HepG2 (cell line): ENCODE data around the gene SLC29A1. TPM values are rescaled to one million over a fixed set of nuclear protein-coding genes. Genes with fewer than 3 reads are reported as not detected.

ENCODE experiments used
- ATAC-seq: fragments of 200-7000 bp; cut with Tn5 transposase; 3 replicates; pipeline ENCODE4 v1.9.1; 2020; ENCODE audit warnings: mild to moderate bottlenecking, moderate library complexity
- BruUV-seq: library from RNA; stranded (reverse); fragments of 400-500 nt; replicated peaks from 2 replicates; lab custom pipeline; 2021; lab: Mats Ljungman, UMichigan
- CTCF ChIA-PET: fragments of 300-600 bp; formaldehyde crosslinking; extraction: SDS; loops from one replicate; lab custom pipeline; 2021; ENCODE audit warnings: low total read pairs, inconsistent platforms, low intra/inter-chr PET ratio; lab: Yijun Ruan, JAX
- POLR2A ChIA-PET: fragments of 350-600 bp; sonication (Branson Sonifier 250); formaldehyde crosslinking; loops from one replicate; lab custom pipeline; 2020; ENCODE audit warnings: antibody characterized with exemption, inconsistent platforms; lab: Yijun Ruan, JAX
- DNase-seq: peaks from one replicate; pipeline ENCODE4 v3.0.0-alpha.2; 2015; ENCODE audit warnings: low spot score
- FAIRE-seq: peaks from 3 replicates; lab custom pipeline; 2011; peaks lifted over from hg19 to GRCh38; lab: Jason Lieb, UNC
- H2AFZ ChIP-seq: one replicate; pipeline ENCODE4 v1.6.1; 2011; ENCODE audit warnings: low read length, inconsistent platforms
- H3K27ac ChIP-seq: fragments of 300-600 bp; 3 replicates; pipeline ENCODE4 v1.8.0; 2011; ENCODE audit warnings: mixed run types, mild to moderate bottlenecking, mixed read lengths, low read length, inconsistent platforms; ENCODE audit not compliant: insufficient read depth; ENCODE audit errors: extremely low read length
- H3K27me3 ChIP-seq, 2 experiments: fragments of 200-600 bp in 1 of 2; 2 replicates in 1 of 2; 3 replicates in 1 of 2; pipeline versions ENCODE4 v1.6.0 to v1.8.0; 2011; ENCODE audit warnings: low read length in 2 of 2, mild to moderate bottlenecking in 2 of 2, moderate library complexity in 2 of 2, inconsistent platforms in 1 of 2; ENCODE audit not compliant: insufficient read depth in 2 of 2, control insufficient read depth in 1 of 2
- H3K36me3 ChIP-seq, 2 experiments: fragments of 200-600 bp in 1 of 2; replicated peaks in 1 of 2; 2 replicates in 1 of 2; 3 replicates in 1 of 2; pipeline versions ENCODE4 v1.5.1 to v1.8.0; 2011; ENCODE audit warnings: low read length in 2 of 2, inconsistent platforms in 1 of 2; ENCODE audit not compliant: insufficient read depth in 2 of 2, control insufficient read depth in 1 of 2
- H3K4me1 ChIP-seq: 2 replicates; pipeline ENCODE4 v1.5.1; 2012; ENCODE audit warnings: low read length, inconsistent platforms; ENCODE audit not compliant: insufficient read depth
- H3K4me2 ChIP-seq: 2 replicates; pipeline ENCODE4 v1.6.0; 2011; ENCODE audit warnings: low read depth, low read length, inconsistent platforms
- H3K4me3 ChIP-seq, 3 experiments: fragments of 200-600 bp in 1 of 3; sonication (generic), shearing (Covaris generic) in 1 of 3; replicated peaks in 1 of 3; 2 replicates each; pipeline ENCODE4 v1.5.1; 2011 to 2016; ENCODE audit warnings: low read length in 3 of 3, inconsistent platforms in 2 of 3, low read depth in 2 of 3, mild to moderate bottlenecking in 2 of 3, control low read depth in 1 of 3, mixed read lengths in 1 of 3; ENCODE audit not compliant: insufficient read depth in 1 of 3
- H3K79me2 ChIP-seq: one replicate; pipeline ENCODE4 v1.6.1; 2011; ENCODE audit warnings: low read length, inconsistent platforms; ENCODE audit not compliant: insufficient read depth
- H3K9ac ChIP-seq: 2 replicates; pipeline ENCODE4 v1.6.0; 2011; ENCODE audit warnings: mild to moderate bottlenecking, low read depth, low read length, inconsistent platforms; ENCODE audit not compliant: insufficient read depth
- H3K9me3 ChIP-seq: 2 replicates; pipeline ENCODE4 v1.5.1; 2012; ENCODE audit warnings: mild to moderate bottlenecking, low read length
- H4K20me1 ChIP-seq: 2 replicates; pipeline ENCODE4 v1.6.0; 2011; ENCODE audit warnings: inconsistent platforms, mild to moderate bottlenecking, low read length, moderate library complexity; ENCODE audit not compliant: insufficient read depth
- GZF1 ChIP-seq: sonication (generic); formaldehyde crosslinking; IDR thresholded peaks from 2 replicates; pipeline ENCODE4 v1.5.1; 2020; ENCODE audit warnings: mild to moderate bottlenecking, missing genetic modification reagents
- KAT2B ChIP-seq: fragments of 150-350 bp; IDR thresholded peaks from 2 replicates; pipeline ENCODE4 v1.6.1; 2014; ENCODE audit warnings: low read depth, low read length, borderline replicate concordance
- MZF1 ChIP-seq: sonication (generic); formaldehyde crosslinking; IDR thresholded peaks from 2 replicates; pipeline ENCODE4 v1.8.1; 2023; ENCODE audit warnings: mild to moderate bottlenecking, missing genetic modification reagents, borderline replicate concordance
- ZNF10 ChIP-seq: sonication (generic); formaldehyde crosslinking; IDR thresholded peaks from 2 replicates; pipeline ENCODE4 v1.4.0; 2020; ENCODE audit warnings: mild to moderate bottlenecking, low read depth, missing genetic modification reagents, borderline replicate concordance
- ZNF292 ChIP-seq: sonication (generic); formaldehyde crosslinking; IDR thresholded peaks from 2 replicates; pipeline ENCODE4 v1.8.1; 2022; ENCODE audit warnings: mild to moderate bottlenecking, low read depth, missing genetic modification reagents, borderline replicate concordance
- ZNF317 ChIP-seq: sonication (generic); formaldehyde crosslinking; IDR thresholded peaks from 2 replicates; pipeline ENCODE4 v1.5.0; 2020; ENCODE audit warnings: mild to moderate bottlenecking, missing genetic modification reagents
- ZNF674 ChIP-seq: sonication (generic); formaldehyde crosslinking; IDR thresholded peaks from 2 replicates; pipeline ENCODE4 v1.5.0; 2020; ENCODE audit warnings: low read depth, mild to moderate bottlenecking, missing genetic modification reagents
- ZNF7 ChIP-seq: IDR thresholded peaks from 2 replicates; pipeline ENCODE4 v1.6.1; 2016; ENCODE audit warnings: missing biosample characterization, missing genetic modification reagents
- ZNF737 ChIP-seq: sonication (generic); formaldehyde crosslinking; IDR thresholded peaks from 2 replicates; pipeline ENCODE4 v1.5.0; 2020; ENCODE audit warnings: missing genetic modification reagents, mild to moderate bottlenecking, borderline replicate concordance
- WGBS: methylation state at CpG from one replicate; pipeline ENCODE4 v1.1.6; 2017; ENCODE audit warnings: low lambda C conversion rate; 5-methylcytosine and 5-hydroxymethylcytosine counted together
- in situ Hi-C: cut with HindIII; loops from 2 replicates; pipeline ENCODE4 v1.10.0; 2017; ENCODE audit warnings: low pct_unique_long_range_greater_than_20kb; ENCODE audit not compliant: extremely low pct_ligation_motif_present
- intact Hi-C: fragments of 100-400 bp; cut with micrococcal nuclease; formaldehyde crosslinking; loops from one replicate; pipeline ENCODE4 v1.10.0; 2022; ENCODE audit not compliant: unreplicated experiment
- polyA plus RNA-seq, 8 experiments: library from polyadenylated mRNA; depleted of rRNA in 3 of 8; stranded (reverse) in 7 of 8; unstranded in 1 of 8; fragments of >200 nt; fragmentation: Illumina TruSeq in 4 of 8; extraction: Trizol in 4 of 8; gene quantifications; 2 replicates each; pipeline versions ENCODE4 v1.2.1 to v1.2.3, GENCODE V29; 2011 to 2016; ENCODE audit warnings: low read depth in 4 of 8, missing spikeins in 1 of 8, mixed read lengths in 1 of 8; ENCODE audit not compliant: insufficient read depth in 1 of 8
- total RNA-seq, 5 experiments: library from RNA; depleted of rRNA; stranded (reverse); fragments of >200 nt; fragmentation: Illumina TruSeq; extraction: Trizol; gene quantifications; 2 replicates each; pipeline ENCODE4 v1.2.3, GENCODE V29; 2016; ENCODE audit warnings: low read depth in 1 of 5
- TF ChIP-seq, protein P1 (sequence below): sonication (generic); formaldehyde crosslinking; IDR thresholded peaks from 2 replicates; pipeline ENCODE4 v1.5.0; 2020; ENCODE audit warnings: mild to moderate bottlenecking, missing genetic modification reagents
- TF ChIP-seq, protein P2 (sequence below): sonication (generic); formaldehyde crosslinking; IDR thresholded peaks from 2 replicates; pipeline ENCODE4 v1.4.0; 2020; ENCODE audit warnings: missing genetic modification reagents, mild to moderate bottlenecking, borderline replicate concordance
- TF ChIP-seq, protein P3 (sequence below): sonication (generic); formaldehyde crosslinking; IDR thresholded peaks from 2 replicates; pipeline ENCODE4 v1.4.0; 2020; ENCODE audit warnings: missing genetic modification reagents

The SLC29A1 gene
- total and polyA plus RNA-seq, 2 of the 13 experiments (the other 11 are each of a cell fraction or from before 2014, with no cell fraction given): 43.2 to 106 TPM

DNA sequence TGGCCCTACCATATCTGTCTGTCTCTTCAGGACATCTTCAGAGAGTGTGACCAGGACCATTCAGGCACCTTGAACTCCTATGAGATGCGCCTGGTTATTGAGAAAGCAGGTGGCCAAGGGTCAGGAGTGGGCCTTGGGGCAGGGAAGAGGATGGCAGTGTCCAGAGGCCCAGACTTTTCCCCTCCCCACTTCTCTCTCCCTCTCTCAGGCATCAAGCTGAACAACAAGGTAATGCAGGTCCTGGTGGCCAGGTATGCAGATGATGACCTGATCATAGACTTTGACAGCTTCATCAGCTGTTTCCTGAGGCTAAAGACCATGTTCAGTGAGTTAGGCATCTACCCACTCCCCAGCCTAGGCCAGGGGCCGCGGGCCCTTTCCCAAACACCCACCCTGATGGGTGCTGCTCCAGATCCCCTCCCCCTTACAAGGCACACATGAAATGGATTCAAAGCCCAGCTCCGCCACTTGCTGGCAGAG is 40.4 kb upstream of the SLC29A1 start:
- no peak overlapping the region for H3K4me2 ChIP-seq
- no TSS peak for BruUV-seq
- H3K4me1 ChIP-seq: peaks cover 63% of the 10 kb centered on the region
- no peaks in the 10 kb centered on the region for H4K20me1 ChIP-seq
- no peak for FAIRE-seq
- H3K4me3 ChIP-seq: no peak overlapping the region
- TF ChIP-seq GZF1 (CRISPR knock-in tag): no peak
- TF ChIP-seq ZNF317 (CRISPR knock-in tag): no peak
- TF ChIP-seq ZNF7: no peak
- TF ChIP-seq, protein P1, sequence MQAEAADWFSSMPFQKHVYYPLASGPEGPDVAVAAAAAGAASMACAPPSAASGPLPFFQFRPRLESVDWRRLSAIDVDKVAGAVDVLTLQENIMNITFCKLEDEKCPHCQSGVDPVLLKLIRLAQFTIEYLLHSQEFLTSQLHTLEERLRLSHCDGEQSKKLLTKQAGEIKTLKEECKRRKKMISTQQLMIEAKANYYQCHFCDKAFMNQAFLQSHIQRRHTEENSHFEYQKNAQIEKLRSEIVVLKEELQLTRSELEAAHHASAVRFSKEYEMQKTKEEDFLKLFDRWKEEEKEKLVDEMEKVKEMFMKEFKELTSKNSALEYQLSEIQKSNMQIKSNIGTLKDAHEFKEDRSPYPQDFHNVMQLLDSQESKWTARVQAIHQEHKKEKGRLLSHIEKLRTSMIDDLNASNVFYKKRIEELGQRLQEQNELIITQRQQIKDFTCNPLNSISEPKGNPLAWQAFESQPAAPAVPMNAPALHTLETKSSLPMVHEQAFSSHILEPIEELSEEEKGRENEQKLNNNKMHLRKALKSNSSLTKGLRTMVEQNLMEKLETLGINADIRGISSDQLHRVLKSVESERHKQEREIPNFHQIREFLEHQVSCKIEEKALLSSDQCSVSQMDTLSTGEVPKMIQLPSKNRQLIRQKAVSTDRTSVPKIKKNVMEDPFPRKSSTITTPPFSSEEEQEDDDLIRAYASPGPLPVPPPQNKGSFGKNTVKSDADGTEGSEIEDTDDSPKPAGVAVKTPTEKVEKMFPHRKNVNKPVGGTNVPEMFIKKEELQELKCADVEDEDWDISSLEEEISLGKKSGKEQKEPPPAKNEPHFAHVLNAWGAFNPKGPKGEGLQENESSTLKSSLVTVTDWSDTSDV (CRISPR knock-in tag): no peak
- TF ChIP-seq, protein P2, sequence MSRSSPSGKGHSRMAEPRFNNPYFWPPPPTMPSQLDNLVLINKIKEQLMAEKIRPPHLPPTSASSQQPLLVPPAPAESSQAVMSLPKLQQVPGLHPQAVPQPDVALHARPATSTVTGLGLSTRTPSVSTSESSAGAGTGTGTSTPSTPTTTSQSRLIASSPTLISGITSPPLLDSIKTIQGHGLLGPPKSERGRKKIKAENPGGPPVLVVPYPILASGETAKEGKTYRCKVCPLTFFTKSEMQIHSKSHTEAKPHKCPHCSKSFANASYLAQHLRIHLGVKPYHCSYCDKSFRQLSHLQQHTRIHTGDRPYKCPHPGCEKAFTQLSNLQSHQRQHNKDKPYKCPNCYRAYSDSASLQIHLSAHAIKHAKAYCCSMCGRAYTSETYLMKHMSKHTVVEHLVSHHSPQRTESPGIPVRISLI (CRISPR knock-in tag): no peak
- TF ChIP-seq MZF1 (CRISPR knock-in tag): no peak
- TF ChIP-seq ZNF10 (CRISPR knock-in tag): no peak
- no peak for TF ChIP-seq ZNF292 (CRISPR knock-in tag)
- TF ChIP-seq KAT2B: no peak
- TF ChIP-seq, protein P3, sequence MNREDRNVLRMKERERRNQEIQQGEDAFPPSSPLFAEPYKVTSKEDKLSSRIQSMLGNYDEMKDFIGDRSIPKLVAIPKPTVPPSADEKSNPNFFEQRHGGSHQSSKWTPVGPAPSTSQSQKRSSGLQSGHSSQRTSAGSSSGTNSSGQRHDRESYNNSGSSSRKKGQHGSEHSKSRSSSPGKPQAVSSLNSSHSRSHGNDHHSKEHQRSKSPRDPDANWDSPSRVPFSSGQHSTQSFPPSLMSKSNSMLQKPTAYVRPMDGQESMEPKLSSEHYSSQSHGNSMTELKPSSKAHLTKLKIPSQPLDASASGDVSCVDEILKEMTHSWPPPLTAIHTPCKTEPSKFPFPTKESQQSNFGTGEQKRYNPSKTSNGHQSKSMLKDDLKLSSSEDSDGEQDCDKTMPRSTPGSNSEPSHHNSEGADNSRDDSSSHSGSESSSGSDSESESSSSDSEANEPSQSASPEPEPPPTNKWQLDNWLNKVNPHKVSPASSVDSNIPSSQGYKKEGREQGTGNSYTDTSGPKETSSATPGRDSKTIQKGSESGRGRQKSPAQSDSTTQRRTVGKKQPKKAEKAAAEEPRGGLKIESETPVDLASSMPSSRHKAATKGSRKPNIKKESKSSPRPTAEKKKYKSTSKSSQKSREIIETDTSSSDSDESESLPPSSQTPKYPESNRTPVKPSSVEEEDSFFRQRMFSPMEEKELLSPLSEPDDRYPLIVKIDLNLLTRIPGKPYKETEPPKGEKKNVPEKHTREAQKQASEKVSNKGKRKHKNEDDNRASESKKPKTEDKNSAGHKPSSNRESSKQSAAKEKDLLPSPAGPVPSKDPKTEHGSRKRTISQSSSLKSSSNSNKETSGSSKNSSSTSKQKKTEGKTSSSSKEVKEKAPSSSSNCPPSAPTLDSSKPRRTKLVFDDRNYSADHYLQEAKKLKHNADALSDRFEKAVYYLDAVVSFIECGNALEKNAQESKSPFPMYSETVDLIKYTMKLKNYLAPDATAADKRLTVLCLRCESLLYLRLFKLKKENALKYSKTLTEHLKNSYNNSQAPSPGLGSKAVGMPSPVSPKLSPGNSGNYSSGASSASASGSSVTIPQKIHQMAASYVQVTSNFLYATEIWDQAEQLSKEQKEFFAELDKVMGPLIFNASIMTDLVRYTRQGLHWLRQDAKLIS: no peak
- no peak for TF ChIP-seq ZNF674 (CRISPR knock-in tag)
- no peak for TF ChIP-seq ZNF737 (CRISPR knock-in tag)
- 31% methylated on average over 4 of the region's 4 CpGs for WGBS
- H2AFZ ChIP-seq: no peak overlapping the region
- intact Hi-C loops: no loop called here
- no peak for ATAC-seq
- no peaks in the 10 kb centered on the region for H3K79me2 ChIP-seq
- ChIA-PET POLR2A (interaction anchor here (1.2 to 1.7 kb wide), 2 partner anchors 10 to 63 kb away, joined by 3 to 4 read pairs; partner anchors contain the start of gene HSP90AB1), CTCF (no interaction called here)
- in situ Hi-C loops: no loop called here
- no peak overlapping the region for H3K9ac ChIP-seq
- H3K27ac ChIP-seq: no peak overlapping the region
- no peaks in the 10 kb centered on the region for H3K9me3 ChIP-seq
- H3K36me3 ChIP-seq: no peaks in the 10 kb centered on the region
- peaks cover 0 to 8% of the 10 kb centered on the region in 2 experiments; a peak in 3 of 5 replicates for H3K27me3 ChIP-seq
- DNase-seq: no peak
